NK-92 (cell line): ENCODE data around the gene TMED7.

ENCODE experiments used
- DNase-seq: peaks from one replicate; lab custom pipeline; 2025; ENCODE audit not compliant: unreplicated experiment; lab: John Stamatoyannopoulos, UW

Gene TMED7

GRCh38 chr5:115627295-115627865 is 1.5 kb upstream of the TMED7 start:
- DNase-seq = no peak

- DNase-seq = no peak
These were observed 598 bp upstream of the TMED7 start for GRCh38 chr5:115626445-115626823.

GRCh38 chr5:115624994-115625393 is 842 bp downstream of the TMED7 start:
- DNase-seq = no peak

GRCh38 chr5:115623658-115624057 is 2.2 kb downstream of the TMED7 start:
- no peak for DNase-seq

- DNase-seq = no peak
These were observed 4.4 kb downstream of the TMED7 start for GRCh38 chr5:115621365-115621900.

GRCh38 chr5:115616892-115617291 is 8.9 kb downstream of the TMED7 start:
- no peak for DNase-seq

- DNase-seq = no peak
These were observed 9.4 kb downstream of the TMED7 start for GRCh38 chr5:115616472-115616871.

GRCh38 chr5:115611873-115612272 is 14.0 kb downstream of the TMED7 start:
- no peak for DNase-seq

GRCh38 chr5:115607935-115608334 is 17.9 kb downstream of the TMED7 start:
- no peak for DNase-seq

GRCh38 chr5:115605436-115605835 is 20.4 kb downstream of the TMED7 start:
- DNase-seq = no peak

GRCh38 chr5:115602591-115603125 is 23.2 kb downstream of the TMED7 start:
- no peak for DNase-seq

- no peak for DNase-seq
These were observed 23.9 kb downstream of the TMED7 start, which contains the start of gene TICAM2 for GRCh38 chr5:115601701-115602590. TICAM2 (minus strand) TSS chr5:115602479; CDS start chr5:115581256, 21,223 bp downstream.

GRCh38 chr5:115600766-115601165 is 25.1 kb downstream of the TMED7 start:
- no peak for DNase-seq

- DNase-seq = no peak
These were observed 25.9 kb downstream of the TMED7 start for GRCh38 chr5:115599924-115600323.

GRCh38 chr5:115599502-115599901 is 26.3 kb downstream of the TMED7 start:
- no peak for DNase-seq

- DNase-seq = no peak
These were observed 31.4 kb downstream of the TMED7 start for GRCh38 chr5:115594128-115595047.

GRCh38 chr5:115589043-115589442 is 36.8 kb downstream of the TMED7 start:
- DNase-seq = no peak

- DNase-seq = no peak
These were observed 37.2 kb downstream of the TMED7 start for GRCh38 chr5:115588640-115589039.

GRCh38 chr5:115586525-115587146 is 39.2 kb downstream of the TMED7 start:
- DNase-seq = no peak

- DNase-seq = no peak
These were observed 40.6 kb downstream of the TMED7 start for GRCh38 chr5:115585265-115585664.
